IPS DF 6.9 (cell line): ENCODE measurements around the gene NTMT1.
"Not testable (repeated sequence)": the region's sequence is repeated elsewhere in the genome, so short reads cannot be mapped to it uniquely, and the experiment has no call there.

ENCODE experiments used
- DNase-seq: peaks from one replicate; pipeline ENCODE4 v3.0.0-alpha.2; 2013; ENCODE audit warnings: low read depth, low spot score
- H3K27ac ChIP-seq: one replicate; pipeline ENCODE4 v1.5.1; 2013; ENCODE audit warnings: low read length, control low read depth
- H3K27me3 ChIP-seq: 2 replicates; pipeline ENCODE4 v1.6.1; 2013; ENCODE audit warnings: mild to moderate bottlenecking, low read length; ENCODE audit not compliant: control insufficient read depth, insufficient read depth
- H3K36me3 ChIP-seq: 2 replicates; pipeline ENCODE4 v1.6.1; 2013; ENCODE audit warnings: low read length; ENCODE audit not compliant: control insufficient read depth, insufficient read depth
- H3K4me1 ChIP-seq: 2 replicates; pipeline ENCODE4 v1.6.1; 2013; ENCODE audit warnings: low read length; ENCODE audit not compliant: control insufficient read depth, insufficient read depth
- H3K4me3 ChIP-seq: 2 replicates; pipeline ENCODE4 v1.5.1; 2013; ENCODE audit warnings: mild to moderate bottlenecking, low read length
- H3K9me3 ChIP-seq: 2 replicates; pipeline ENCODE4 v1.6.1; 2013; ENCODE audit warnings: low read length, inconsistent platforms; ENCODE audit not compliant: control insufficient read depth, insufficient read depth
- WGBS: extraction: QIAGEN DNeasy Blood & Tissue Kit; methylation state at CpG from one replicate; pipeline ENCODE4 v1.1.7; 2013; ENCODE audit warnings: mixed read lengths, missing lambda C conversion rate; ENCODE audit not compliant: insufficient read length, insufficient coverage; 5-methylcytosine and 5-hydroxymethylcytosine counted together

NTMT1 gene

GRCh38 chr9:129636343-129636742, 10.4 kb downstream of the NTMT1 start:
- H3K9me3 ChIP-seq, H3K4me1 ChIP-seq, H3K27me3 ChIP-seq, DNase-seq, H3K4me3 ChIP-seq, H3K27ac ChIP-seq: not testable (repeated sequence)
- no CpG with 5 or more reads among the region's 10 CpGs for WGBS
- H3K36me3 ChIP-seq, result peaks cover 45% of the 10 kb centered on the region

DNA sequence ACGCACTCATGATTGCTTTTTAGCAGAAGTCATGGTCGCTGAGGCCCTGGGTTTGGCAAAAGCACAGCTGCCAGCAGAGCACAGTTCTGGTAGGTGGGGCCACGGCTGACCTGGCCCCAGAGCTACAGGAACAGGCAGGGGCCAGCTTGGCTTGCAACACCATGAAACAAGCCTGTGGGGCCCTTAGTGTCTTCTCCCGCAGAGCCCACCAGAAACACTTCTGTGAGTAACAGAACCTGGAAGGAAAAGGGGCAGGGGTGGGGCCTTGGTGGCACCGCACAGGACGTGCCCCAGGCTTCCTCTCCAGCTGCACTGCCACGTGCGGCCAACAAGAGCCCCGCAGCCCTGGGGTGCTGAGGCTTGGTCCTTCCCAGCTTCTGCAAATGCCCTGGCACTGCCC, 11.1 kb downstream of the NTMT1 start:
- Histone ChIP-seq H3K4me3 (no peak overlapping the region), H3K4me1 (peaks cover 2% of the 10 kb centered on the region; the same call in 1 of the 2 replicates), H3K27ac (no peak overlapping the region), H3K9me3 (no peaks in the 10 kb centered on the region), H3K36me3 (peaks cover 45% of the 10 kb centered on the region), H3K27me3 (no peaks in the 10 kb centered on the region)
- no peak for DNase-seq
- WGBS, result no CpG with 5 or more reads among the region's 9 CpGs

DNA sequence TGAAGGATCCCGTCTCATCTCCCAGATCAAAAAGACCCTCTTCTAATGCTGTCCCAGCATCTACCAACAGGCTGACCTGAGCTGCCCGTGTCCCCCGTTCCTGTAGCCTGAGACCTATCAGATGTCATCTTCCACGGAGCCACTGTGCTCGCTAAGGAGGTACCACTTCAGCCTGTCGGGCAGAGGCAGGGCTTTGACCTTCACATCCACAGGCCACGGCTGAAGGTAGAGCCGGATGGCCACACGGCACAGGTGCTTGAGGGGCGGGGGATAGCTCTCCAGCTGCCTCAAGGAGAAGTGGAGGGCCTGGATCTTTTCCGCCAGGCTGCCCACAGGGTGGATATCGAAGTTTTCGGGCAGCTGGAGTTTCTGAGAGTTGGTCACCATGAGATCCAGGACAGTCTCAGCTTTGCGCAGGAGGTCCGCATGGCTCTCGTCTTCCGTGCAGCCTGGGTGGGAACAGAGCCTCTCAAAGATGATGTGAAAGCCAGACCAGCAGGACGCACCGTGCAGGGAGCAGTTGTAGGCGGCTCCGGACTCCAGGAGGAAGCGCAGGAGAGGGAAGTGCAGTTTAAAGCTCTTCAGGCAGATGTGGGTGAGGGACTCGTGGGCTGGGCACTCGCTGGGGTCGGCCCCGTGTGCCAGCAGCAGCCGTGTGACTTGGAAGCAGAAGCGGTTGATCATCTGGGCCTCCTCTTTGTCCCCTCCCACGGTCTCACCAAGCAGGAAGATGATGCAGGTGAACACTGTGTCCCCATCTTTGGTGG, 11.9 kb downstream of the NTMT1 start:
- H3K27ac ChIP-seq, result no peak overlapping the region
- H3K4me3 ChIP-seq, result no peak overlapping the region
- no CpG with 5 or more reads among the region's 29 CpGs for WGBS
- H3K36me3 ChIP-seq, result peaks cover 41% of the 10 kb centered on the region
- no peak for DNase-seq
- no peaks in the 10 kb centered on the region for H3K27me3 ChIP-seq
- H3K4me1 ChIP-seq, result peaks cover 2% of the 10 kb centered on the region; the same call in 1 of the 2 replicates
- H3K9me3 ChIP-seq, result no peaks in the 10 kb centered on the region

- no peak for DNase-seq
- WGBS, result no CpG with 5 or more reads among the region's 17 CpGs
- Histone ChIP-seq H3K27ac (no peak overlapping the region), H3K4me3 (no peak overlapping the region), H3K36me3 (peaks cover 31% of the 10 kb centered on the region), H3K4me1 (peaks cover 2% of the 10 kb centered on the region; the same call in 1 of the 2 replicates), H3K27me3 (no peaks in the 10 kb centered on the region), H3K9me3 (no peaks in the 10 kb centered on the region)
Observed at GRCh38 chr9:129639034-129639630, 13.2 kb downstream of the NTMT1 start.

DNA sequence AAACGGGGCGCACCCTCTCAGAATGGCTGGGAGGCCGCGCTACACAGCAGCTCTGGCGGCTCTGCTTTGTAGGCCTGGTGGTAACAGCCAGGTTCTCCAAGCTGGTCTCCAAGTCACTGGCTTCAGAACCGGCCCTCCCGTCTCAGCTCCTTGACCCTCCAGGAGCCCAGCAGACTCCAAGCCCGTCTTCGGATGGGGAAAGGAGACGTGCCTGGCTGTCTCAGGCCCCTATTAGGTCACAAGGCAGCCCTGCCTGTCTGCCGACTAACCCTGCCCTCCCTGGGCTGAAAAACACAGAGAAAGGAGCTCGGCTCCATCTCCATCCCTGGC, 13.8 kb downstream of the NTMT1 start:
- WGBS, result no CpG with 5 or more reads among the region's 12 CpGs
- H3K9me3 ChIP-seq, result no peaks in the 10 kb centered on the region
- no peak overlapping the region for H3K27ac ChIP-seq
- H3K4me3 ChIP-seq, result no peak overlapping the region
- H3K4me1 ChIP-seq, result peaks cover 2% of the 10 kb centered on the region; the same call in 1 of the 2 replicates
- peaks cover 26% of the 10 kb centered on the region for H3K36me3 ChIP-seq
- no peaks in the 10 kb centered on the region for H3K27me3 ChIP-seq
- no peak for DNase-seq

- Histone ChIP-seq H3K27me3 (no peaks in the 10 kb centered on the region), H3K4me1 (peaks cover 2% of the 10 kb centered on the region; the same call in 1 of the 2 replicates), H3K9me3 (no peaks in the 10 kb centered on the region), H3K36me3 (peaks cover 21% of the 10 kb centered on the region), H3K27ac (no peak overlapping the region), H3K4me3 (no peak overlapping the region)
- WGBS, result no CpG with 5 or more reads among the region's 25 CpGs
- no peak for DNase-seq
Observed at GRCh38 chr9:129640086-129640870, 14.3 kb downstream of the NTMT1 start.

DNA sequence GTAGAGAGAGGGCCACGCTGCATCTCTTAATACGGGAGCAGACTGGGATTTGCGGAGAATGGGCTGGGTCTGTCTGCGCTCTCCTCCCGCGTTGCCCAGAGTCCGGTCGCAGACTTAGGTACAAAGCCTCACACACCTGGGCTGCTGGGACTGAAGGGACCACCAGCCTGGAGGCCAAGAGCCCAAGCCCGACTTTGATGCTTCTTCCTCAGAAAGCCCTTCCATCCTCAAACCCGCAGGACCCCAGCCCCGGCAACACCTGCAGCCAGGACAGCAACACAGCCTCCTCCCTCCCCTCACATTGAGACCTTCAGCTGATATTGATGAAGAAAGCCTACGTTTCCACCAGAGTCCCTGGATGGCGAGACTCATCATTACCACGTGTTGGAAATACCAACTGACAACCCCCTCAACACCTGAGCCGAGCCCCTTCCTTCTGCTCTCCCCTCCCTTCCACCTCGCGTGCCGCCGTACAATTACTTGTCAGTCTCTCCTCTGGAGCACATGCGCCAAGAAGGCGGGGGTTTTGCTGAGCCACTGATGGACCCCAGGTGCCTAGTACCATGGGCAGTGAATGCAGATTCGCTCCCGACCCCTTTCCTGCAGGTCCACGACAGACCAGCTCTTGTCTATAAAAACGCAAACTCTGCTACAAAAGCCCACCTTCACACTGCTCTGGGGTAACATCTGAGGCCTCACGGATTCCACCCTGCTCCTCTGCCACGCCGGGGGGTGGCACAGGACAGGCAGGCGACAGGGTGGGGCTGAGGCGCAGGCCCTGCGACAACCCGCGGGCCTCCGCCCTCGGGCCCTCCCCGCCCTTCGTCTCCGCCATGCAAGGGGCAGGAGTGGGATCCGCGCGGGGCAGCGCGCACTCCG, 15.1 kb downstream of the NTMT1 start:
- Histone ChIP-seq H3K4me1 (peaks cover 2% of the 10 kb centered on the region; the same call in 1 of the 2 replicates), H3K36me3 (peaks cover 15% of the 10 kb centered on the region; the same call in 1 of the 2 replicates), H3K4me3 (peak overlapping the region; percentile 89), H3K27ac (no peak overlapping the region), H3K9me3 (no peaks in the 10 kb centered on the region), H3K27me3 (no peaks in the 10 kb centered on the region)
- DNase-seq, result no peak
- WGBS, result no CpG with 5 or more reads among the region's 44 CpGs

DNA sequence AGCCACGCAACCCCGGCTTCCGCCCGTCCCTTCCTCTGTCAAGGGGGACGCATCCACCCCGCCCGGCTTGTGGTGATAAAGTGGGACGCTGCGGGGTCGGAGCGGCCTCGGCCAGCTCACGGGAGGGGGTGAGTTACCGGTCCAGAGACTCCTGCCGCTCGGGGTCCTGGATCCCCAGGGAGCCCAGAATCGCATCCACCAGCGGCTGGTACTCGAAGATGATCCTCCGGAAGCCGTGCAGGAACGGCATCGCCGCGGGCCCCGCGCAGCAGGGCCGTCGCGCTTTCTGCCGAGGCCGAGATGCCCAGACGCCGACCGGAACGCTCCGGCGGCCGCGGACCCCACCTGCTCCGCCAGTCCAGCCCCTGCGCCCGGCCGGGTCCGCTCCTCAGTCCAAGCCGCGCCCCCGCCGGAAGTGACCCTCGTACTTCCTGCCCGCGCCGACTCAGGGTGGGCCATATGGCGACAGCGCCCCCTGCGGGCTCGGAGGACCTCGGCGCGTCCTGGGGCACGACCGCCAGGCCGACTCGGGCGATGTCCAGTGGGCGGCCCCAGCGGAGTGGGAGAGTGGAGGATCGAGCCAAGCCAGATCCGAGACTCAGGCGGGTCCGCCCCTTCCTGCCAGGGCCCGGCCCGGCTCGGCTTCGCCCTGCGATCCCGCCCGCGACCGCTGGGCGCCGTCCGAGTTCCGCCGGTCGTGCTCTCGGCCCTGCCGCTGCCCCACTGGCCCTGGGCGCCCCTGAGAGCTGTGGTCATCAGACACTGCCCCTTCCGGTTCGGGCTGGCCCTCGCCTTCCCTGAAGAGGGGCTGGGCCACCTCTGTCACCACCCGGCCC, 16.0 kb downstream of the NTMT1 start, which contains the start of gene ASB6:
Gene ASB6 (minus strand): TSS at position 402 of the 836 bp plus-strand sequence. CDS start 152 bp downstream, at position 250.
- Histone ChIP-seq H3K4me1 (peaks cover 2% of the 10 kb centered on the region; the same call in 1 of the 2 replicates), H3K27me3 (no peaks in the 10 kb centered on the region), H3K4me3 (peak within 1 kb of the TSS; percentile 89), H3K9me3 (no peaks in the 10 kb centered on the region), H3K36me3 (peaks cover 14% of the 10 kb centered on the region; the same call in 1 of the 2 replicates), H3K27ac (no peak within 1 kb of the TSS)
- peak; percentile 96 for DNase-seq
- no CpG with 5 or more reads among the region's 93 CpGs for WGBS

GRCh38 chr9:129643706-129644105, 17.7 kb downstream of the NTMT1 start:
- H3K36me3 ChIP-seq, result peaks cover 5% of the 10 kb centered on the region; the same call in 1 of the 2 replicates
- no peak for DNase-seq
- H3K27me3 ChIP-seq, result no peaks in the 10 kb centered on the region
- WGBS, result no CpG with 5 or more reads among the region's 10 CpGs
- H3K4me3 ChIP-seq, result no peak overlapping the region
- peaks cover 2% of the 10 kb centered on the region; the same call in 1 of the 2 replicates for H3K4me1 ChIP-seq
- H3K9me3 ChIP-seq, result no peaks in the 10 kb centered on the region
- no peak overlapping the region for H3K27ac ChIP-seq
